OCI-M2 (cell line): ENCODE data around the gene UBL5.
"Not testable (repeated sequence)": the region's sequence is repeated elsewhere in the genome, so short reads cannot be mapped to it uniquely, and the experiment has no call there.

Source experiments
- DNase-seq: peaks from one replicate; lab custom pipeline; 2025; ENCODE audit not compliant: unreplicated experiment; lab: John Stamatoyannopoulos, UW

The UBL5 gene

GRCh38 chr19:9827289-9828238 lies at the start of gene UBL5:
Gene UBL5, plus strand, starts transcription at chr19:9827918. Its CDS starts 420 bp downstream, at chr19:9828338.
- peak; percentile 19 for DNase-seq

GRCh38 chr19:9782338-9782737 lies 45.4 kb upstream of the UBL5 start:
- no peak for DNase-seq

- DNase-seq, result not testable (repeated sequence)
Measured at GRCh38 chr19:9784163-9784496, 43.6 kb upstream of the UBL5 start.

GRCh38 chr19:9785367-9786331 lies 42.1 kb upstream of the UBL5 start:
- peak; percentile 52 for DNase-seq

- DNase-seq, result no peak
Measured at GRCh38 chr19:9786342-9786741, 41.4 kb upstream of the UBL5 start.

- no peak for DNase-seq
Measured at GRCh38 chr19:9786819-9787218, 40.9 kb upstream of the UBL5 start.

- not testable (repeated sequence) for DNase-seq
Measured at GRCh38 chr19:9788604-9789003, 39.1 kb upstream of the UBL5 start.

GRCh38 chr19:9789066-9789465 lies 38.7 kb upstream of the UBL5 start:
- no peak for DNase-seq

GRCh38 chr19:9789579-9789978 lies 38.1 kb upstream of the UBL5 start:
- not testable (repeated sequence) for DNase-seq

- not testable (repeated sequence) for DNase-seq
Measured at GRCh38 chr19:9791073-9791367, 36.7 kb upstream of the UBL5 start.

GRCh38 chr19:9791552-9792205 lies 36.0 kb upstream of the UBL5 start:
- DNase-seq, result peak; percentile 9

- peak; percentile 43 for DNase-seq
Measured at GRCh38 chr19:9792206-9793070, 35.3 kb upstream of the UBL5 start.

GRCh38 chr19:9793071-9793591 lies 34.6 kb upstream of the UBL5 start:
- no peak for DNase-seq

GRCh38 chr19:9796113-9796773 lies 31.5 kb upstream of the UBL5 start:
- DNase-seq, result peak; percentile 69

- DNase-seq, result no peak
Measured at GRCh38 chr19:9797871-9798270, 29.8 kb upstream of the UBL5 start.

- no peak for DNase-seq
Measured at GRCh38 chr19:9799162-9799561, 28.6 kb upstream of the UBL5 start.

GRCh38 chr19:9801976-9802375 lies 25.7 kb upstream of the UBL5 start:
- DNase-seq, result no peak

GRCh38 chr19:9806803-9807202 lies 20.9 kb upstream of the UBL5 start:
- DNase-seq, result no peak
